ENCODE results near the gene ARID4B.

Gene ARID4B

DNA sequence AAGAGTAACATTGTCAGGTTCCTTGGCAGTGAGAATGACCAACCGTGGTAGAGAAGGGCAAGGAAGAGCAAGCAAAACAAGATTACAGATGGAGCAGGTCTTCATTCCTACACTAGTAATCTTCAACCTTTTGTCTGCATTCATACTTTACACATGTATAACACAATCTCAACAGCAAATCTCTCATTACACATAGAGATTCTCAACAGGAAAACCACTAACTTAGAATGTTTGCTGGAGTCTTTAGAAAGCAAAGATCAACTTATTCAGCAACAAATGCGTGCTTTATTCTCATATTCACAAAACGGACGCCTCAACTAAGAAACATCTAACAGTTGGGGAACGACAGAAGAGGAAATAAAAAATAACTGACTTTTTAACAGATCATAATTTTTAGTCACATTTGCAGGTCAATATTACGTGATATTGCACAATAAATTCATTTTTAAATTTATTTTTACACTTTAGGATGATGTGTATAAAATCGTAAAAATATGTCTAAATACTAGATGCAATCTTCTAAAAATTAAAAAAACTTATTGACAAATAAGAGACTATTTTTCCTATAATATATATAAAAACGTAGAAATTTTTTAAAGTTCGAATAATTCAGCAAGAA lies 82.9 kb downstream of the ARID4B start:
- Mint-ChIP-seq H3K36me3 (ENCODE audit: low read depth) (peaks cover 36% of the 10 kb centered on the region), H3K9me3 (no peaks in the 10 kb centered on the region), H3K4me3 (no peak overlapping the region), H3K4me1 (no peaks in the 10 kb centered on the region), H3K27ac (no peak overlapping the region), H3K27me3 (ENCODE audit: low read depth) (no peaks in the 10 kb centered on the region)
- TF ChIP-seq, protein P1, sequence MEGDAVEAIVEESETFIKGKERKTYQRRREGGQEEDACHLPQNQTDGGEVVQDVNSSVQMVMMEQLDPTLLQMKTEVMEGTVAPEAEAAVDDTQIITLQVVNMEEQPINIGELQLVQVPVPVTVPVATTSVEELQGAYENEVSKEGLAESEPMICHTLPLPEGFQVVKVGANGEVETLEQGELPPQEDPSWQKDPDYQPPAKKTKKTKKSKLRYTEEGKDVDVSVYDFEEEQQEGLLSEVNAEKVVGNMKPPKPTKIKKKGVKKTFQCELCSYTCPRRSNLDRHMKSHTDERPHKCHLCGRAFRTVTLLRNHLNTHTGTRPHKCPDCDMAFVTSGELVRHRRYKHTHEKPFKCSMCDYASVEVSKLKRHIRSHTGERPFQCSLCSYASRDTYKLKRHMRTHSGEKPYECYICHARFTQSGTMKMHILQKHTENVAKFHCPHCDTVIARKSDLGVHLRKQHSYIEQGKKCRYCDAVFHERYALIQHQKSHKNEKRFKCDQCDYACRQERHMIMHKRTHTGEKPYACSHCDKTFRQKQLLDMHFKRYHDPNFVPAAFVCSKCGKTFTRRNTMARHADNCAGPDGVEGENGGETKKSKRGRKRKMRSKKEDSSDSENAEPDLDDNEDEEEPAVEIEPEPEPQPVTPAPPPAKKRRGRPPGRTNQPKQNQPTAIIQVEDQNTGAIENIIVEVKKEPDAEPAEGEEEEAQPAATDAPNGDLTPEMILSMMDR (IDR thresholded peaks at IDR 0.05; ENCODE audit: unreplicated experiment in 3 of 3) = no peak

DNA sequence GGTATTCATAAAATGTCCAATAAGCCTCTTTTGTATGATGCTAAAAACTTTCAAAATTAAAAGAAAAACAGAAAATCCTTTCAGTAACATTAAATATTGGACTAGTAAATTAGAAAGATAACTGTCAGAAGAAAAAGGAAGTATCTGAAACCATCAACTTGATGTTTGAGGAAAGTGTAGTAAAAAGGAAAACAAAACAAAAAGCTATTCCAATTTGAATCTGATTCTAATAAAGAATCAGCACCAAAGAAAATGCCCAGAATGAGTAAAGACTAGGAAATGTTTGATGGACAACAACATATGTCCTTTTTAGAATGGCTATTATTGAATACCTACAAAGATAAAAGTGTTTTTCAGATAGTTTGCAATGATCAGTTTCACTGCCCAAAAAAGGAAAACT lies 87.0 kb downstream of the ARID4B start:
- TF ChIP-seq, protein P1 (IDR thresholded peaks at IDR 0.05; ENCODE audit: unreplicated experiment in 3 of 3) = no peak
- no peaks in the 10 kb centered on the region for H3K27me3 Mint-ChIP-seq (ENCODE audit: low read depth)
- no peaks in the 10 kb centered on the region for H3K9me3 Mint-ChIP-seq

GRCh38 chr1:235239851-235240250 lies 88.1 kb downstream of the ARID4B start:
- Mint-ChIP-seq H3K36me3 (ENCODE audit: low read depth) (peaks cover 58% of the 10 kb centered on the region), H3K4me1 (no peaks in the 10 kb centered on the region), H3K9me3 (no peaks in the 10 kb centered on the region), H3K27ac (peak overlapping the region in 1 of 3 experiments; percentile 19), H3K27me3 (ENCODE audit: low read depth) (no peaks in the 10 kb centered on the region), H3K4me3 (no peak overlapping the region)
- TF ChIP-seq, protein P1 (IDR thresholded peaks at IDR 0.05; ENCODE audit: unreplicated experiment in 3 of 3) = no peak

More for the DNA sequence above, 87.0 kb downstream of the ARID4B start:
- H3K4me3 Mint-ChIP-seq = no peak overlapping the region
- no peaks in the 10 kb centered on the region for H3K4me1 Mint-ChIP-seq
- peaks cover 56% of the 10 kb centered on the region for H3K36me3 Mint-ChIP-seq (ENCODE audit: low read depth)
- H3K27ac Mint-ChIP-seq = no peak overlapping the region

DNA sequence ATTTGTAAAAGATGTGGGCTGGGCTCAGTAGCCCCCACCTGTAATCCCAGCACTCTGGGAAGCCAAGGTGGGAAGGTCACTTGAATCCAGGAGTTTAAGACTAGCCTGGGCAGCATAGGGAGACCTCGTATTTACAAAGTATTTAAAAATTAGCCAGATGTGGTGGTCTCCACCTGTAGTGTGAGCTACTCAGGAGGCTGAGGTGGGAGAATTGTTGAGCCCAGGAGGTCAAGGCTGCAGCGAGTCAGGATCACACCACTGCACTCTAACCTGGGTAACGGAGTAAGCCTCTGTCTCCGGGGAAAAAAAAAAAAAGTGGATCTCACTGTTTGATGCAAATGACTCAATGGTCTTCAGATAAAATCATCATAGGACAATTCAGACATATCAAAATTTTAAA lies 89.4 kb downstream of the ARID4B start:
- peaks cover 53% of the 10 kb centered on the region for H3K36me3 Mint-ChIP-seq (ENCODE audit: low read depth)
- TF ChIP-seq, protein P1 (IDR thresholded peaks at IDR 0.05; ENCODE audit: unreplicated experiment in 3 of 3) = no peak
- no peaks in the 10 kb centered on the region for H3K4me1 Mint-ChIP-seq
- peak overlapping the region in 1 of 3 experiments; percentile 22 for H3K27ac Mint-ChIP-seq
- H3K27me3 Mint-ChIP-seq (ENCODE audit: low read depth) = no peaks in the 10 kb centered on the region
- H3K4me3 Mint-ChIP-seq = no peak overlapping the region
- H3K9me3 Mint-ChIP-seq = no peaks in the 10 kb centered on the region

DNA sequence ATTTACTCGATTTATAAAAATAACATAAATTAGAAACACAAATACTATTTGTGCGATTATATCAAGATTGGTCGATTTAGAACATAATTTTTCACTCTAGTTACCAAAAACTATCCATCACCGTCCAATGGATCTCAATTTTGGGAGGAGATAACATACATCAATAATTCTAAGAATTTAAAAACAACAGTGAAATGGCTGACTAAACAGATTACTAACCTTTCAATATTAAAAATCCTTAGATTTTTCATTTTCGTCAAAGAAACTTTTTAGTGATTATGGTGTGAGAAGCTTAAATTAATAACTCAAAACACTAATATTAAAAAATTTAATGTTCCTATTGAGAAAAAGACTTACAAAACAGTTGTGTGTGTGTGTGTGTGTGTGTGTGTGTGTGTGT lies 91.9 kb downstream of the ARID4B start:
- Mint-ChIP-seq H3K27ac (no peak overlapping the region), H3K4me3 (no peak overlapping the region), H3K4me1 (no peaks in the 10 kb centered on the region), H3K9me3 (no peaks in the 10 kb centered on the region), H3K27me3 (ENCODE audit: low read depth) (no peaks in the 10 kb centered on the region), H3K36me3 (ENCODE audit: low read depth) (peaks cover 66% of the 10 kb centered on the region)
- TF ChIP-seq, protein P1 (IDR thresholded peaks at IDR 0.05; ENCODE audit: unreplicated experiment in 3 of 3) = no peak

GRCh38 chr1:235229868-235230267 lies 98.1 kb downstream of the ARID4B start:
- no peaks in the 10 kb centered on the region for H3K9me3 Mint-ChIP-seq
- TF ChIP-seq, protein P1 (IDR thresholded peaks at IDR 0.05; ENCODE audit: unreplicated experiment in 3 of 3) = no peak

More at GRCh38 chr1:235229868-235230267, 98.1 kb downstream of the ARID4B start:
- Mint-ChIP-seq H3K36me3 (ENCODE audit: low read depth) (peaks cover 41% of the 10 kb centered on the region), H3K27ac (no peak overlapping the region), H3K4me3 (no peak overlapping the region), H3K4me1 (no peaks in the 10 kb centered on the region), H3K27me3 (ENCODE audit: low read depth) (no peaks in the 10 kb centered on the region)

Measured in nephron (organoid).